ENCODE measurements around the gene MICAL3. TPM values are rescaled to one million over a fixed set of nuclear protein-coding genes. Genes with fewer than 3 reads are reported as not detected.

MICAL3 gene
- polyA plus RNA-seq, 3 donors = 24.6 to 46.6 (median 46.0) TPM

DNA sequence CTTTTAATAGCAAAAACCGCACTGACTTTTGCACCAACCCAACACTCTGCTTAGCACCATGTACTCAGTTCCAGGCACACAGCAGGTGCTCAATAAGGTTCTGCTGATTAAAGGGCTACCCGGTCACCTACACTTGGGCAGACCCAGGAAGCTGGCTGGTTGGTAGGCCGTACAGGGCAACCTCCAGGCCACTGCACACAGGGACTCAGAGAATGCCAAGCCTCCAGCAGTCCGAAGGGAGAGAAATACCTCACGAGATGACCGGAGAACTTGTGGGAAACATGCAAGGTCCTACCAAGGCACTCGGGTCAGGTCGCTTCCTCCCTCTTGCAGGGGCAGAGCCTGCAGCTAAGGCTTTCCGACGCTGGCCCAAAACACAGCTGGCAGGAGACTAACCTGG is 109.2 kb downstream of the MICAL3 start:
- no peak for DNase-seq

DNA sequence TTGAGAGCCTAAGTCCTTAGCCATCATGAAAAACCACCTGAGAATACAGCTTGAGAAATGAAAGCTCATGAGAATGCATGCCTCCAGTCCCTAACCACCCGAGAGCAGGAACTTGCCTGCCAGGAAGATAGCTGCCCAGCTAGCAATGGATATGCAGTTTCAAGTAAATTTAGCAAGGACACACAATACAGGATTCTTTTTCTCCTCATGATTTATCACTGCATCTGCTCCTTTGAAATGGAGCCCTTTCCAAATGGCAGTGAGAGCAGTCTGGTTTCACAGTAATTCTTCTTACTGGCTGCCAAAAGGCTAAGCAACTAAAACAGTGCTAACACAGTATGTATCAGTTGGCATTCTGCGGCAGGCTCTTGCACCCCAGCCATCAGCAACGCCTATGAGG is 109.9 kb downstream of the MICAL3 start:
- no peak for DNase-seq

DNA sequence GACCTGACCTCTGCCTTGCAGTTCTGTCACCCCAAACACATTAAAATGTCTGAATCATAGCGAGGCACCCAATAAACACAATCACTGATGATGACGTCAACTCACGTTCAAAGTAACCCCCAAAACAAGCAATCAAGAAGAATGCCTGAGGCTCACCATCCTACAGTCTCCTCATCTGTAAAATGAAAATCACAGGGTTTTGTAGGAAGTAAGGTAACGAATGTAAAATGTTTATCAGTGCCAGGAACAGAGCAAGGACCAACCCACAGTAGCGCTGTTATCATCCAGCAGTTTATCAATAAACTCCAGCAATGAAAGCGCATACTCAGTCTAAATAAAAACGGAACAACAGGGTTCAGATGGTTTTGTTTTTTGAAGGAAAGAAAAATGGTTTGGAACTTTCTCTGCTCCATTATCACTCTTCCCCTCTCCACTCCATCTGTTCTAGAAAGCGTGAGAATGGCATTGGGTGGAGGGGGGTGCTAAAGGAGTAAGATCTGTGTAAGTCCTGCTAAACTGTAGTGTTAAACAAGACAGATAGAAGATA is 110.5 kb downstream of the MICAL3 start:
- DNase-seq = no peak

DNA sequence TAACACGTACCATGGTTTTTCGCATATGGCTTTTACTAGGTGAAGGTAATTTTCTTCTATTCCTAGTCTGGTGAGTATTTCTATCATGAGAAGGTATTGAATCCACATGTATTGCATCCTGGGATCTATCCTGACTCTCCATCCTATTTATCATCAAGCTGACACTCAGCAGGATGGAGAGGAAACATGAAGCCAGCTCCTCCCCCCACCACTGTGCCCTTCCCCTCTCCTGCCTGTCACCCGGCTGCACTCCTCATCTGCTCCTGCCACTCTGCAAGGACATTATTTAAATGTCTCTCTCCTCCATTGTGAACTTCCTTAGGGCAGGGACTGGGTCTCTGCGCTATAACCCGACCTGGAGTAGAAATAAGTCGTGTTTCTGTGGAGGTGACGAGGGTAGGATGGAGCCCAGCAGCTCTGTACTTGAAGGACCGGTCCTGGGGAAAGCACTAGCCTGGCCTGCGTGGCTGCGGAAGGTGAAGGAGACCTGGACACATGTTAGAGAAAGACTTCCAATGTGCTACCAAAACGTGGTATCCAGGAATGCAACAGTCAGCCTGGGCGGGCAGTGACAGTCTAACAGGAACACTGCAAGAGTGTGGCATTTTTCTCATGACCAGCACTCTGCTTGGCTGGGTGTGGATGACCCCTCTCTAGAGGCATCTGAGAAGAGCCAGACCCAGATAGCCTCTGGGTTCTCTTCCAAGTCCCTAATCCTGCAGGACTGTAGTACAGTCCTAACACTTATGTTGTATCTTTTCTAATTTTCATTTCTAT is 111.2 kb downstream of the MICAL3 start:
- no peak for DNase-seq

DNA sequence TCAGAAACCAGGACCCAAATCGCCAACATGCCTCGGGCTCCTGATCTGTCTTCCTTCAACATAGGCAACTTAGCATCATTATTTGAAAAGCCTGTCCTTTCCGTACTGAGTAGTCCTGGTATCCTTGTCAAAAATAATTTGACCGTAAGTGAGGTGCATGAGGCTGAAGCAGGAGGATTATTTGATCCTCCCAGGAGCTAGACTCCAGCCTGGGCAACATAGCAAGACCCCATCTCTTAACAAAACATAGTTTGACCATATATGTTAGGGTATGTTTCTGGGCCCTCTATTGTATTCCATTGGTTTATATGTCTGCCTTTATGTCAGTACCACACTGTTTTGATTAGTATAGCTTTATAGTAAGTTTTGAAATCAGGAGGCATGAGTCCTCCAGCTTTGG is 112.5 kb downstream of the MICAL3 start:
- no peak for DNase-seq

DNA sequence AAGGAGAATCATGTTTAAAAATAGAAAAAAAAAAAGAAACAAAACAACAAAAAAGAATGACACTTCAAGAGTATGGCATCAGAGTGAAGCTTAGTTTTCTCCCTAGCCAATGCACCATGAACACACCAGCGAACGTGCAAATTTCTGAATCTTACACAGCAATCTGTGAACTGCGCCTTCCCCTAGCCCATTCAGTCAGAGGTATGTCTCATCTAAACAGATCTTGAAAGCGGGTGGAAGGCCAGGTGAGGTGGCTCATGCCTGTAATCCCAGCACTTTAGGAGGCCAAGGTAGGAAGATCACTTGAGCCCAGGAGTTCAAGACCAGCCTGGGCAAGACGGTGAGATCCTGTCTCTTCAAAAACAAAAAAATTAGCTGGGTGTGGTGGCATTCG is 113.1 kb downstream of the MICAL3 start:
- no peak for DNase-seq

DNA sequence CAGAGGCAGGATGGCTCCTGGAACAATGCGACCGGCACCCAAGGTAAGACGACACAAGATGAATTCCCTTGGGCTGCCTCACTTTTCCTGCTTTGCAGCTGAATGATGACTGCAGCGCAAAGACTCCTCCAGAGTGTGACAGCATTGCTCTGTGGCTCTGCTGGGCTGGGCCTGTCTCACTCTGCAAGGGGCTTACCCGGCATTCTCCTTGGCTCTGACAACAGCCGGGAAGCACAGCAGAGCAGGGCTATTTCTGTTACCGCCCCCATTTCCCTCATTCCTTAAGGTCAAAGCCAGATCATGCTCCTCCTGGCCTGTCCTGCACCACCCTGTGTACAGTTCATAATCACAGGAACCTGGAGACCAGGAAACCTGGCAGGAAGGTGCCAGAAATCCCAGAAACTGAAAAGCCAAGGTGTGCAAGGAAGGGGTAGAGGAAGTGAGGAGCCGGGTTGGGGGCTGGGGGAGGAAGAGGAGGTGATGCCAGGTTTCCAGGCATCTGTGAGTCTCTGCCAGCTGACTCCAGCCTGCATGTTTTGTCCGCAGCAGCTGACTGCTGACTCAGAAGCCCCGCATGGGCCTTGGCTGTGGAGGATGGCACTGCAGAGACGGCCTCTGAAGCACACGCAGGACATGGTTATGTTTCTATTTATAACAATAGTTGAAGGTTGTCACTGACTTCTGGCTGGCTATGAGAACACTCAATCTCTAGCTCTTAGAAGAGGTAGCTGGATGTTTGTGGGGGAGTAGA is 113.6 kb downstream of the MICAL3 start:
- DNase-seq = no peak

DNA sequence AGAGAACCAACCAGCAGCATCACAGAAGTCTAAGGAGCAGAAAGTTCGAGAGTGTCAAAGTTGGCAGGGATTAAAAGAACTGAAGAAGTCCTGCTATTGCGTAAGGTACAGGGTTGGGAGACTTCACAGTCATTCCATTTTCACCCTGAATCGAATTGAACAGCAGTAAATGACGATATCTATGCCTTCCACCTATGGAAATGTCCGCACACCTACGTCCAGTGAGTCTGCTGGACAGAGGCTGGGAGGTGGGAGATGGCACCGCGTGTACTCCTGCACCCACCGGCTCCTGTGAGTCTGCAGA is 116.7 kb downstream of the MICAL3 start:
- DNase-seq = no peak

DNA sequence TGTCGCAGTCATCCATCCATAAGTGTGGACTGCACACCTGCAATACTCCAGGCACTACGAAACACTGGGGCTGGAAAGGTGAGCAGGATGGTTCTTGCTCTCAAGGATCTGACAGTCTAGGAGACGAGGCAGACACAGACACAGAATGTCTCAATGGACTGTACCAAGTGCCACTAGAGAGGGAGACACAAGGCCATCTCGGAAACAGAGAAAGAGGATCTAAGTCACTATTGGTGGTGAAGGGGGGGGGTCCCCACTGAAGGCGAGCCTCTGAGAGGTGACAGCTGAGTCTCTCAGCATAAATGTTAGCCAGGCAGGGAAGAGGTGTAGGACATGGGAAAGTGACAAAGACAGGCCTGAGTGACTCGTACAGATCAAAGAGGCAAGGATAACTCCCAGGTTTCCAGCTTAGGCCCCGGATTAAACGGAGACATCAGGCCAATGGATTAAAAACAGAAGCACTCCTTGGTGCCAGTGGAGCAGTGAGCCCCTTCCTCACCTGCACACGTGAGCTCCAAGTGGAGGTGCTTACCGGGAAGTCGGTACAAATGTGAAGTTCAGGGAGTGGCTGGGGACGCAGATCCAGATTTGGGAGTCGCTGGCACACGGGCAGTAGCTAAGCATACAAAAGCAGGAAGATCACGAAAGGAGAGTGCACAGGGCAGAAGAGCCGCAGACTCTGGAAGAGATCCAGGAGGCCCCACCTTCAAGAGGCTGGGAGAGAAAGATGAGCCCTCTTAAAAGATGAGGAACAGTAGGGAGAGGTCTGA is 117.2 kb downstream of the MICAL3 start:
- DNase-seq = no peak

DNA sequence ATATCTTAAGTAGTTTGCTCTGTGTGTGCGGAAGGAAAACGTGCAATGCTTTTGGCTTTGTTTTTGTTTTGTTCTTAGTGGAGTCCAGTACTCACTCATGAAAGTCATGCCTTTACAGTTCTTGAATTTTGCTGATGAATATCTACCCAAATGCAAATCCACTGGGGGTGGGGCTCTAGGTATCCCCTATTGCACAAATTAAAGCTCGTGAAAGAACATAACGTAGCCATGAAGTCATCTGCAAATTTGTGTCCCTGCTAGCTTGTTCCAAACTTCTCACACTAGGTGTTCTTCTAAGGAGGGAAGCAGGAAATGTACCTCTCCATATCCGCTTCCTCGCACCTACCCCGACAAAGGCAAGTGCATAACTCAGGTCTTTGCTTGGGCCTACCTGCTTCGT is 118.9 kb downstream of the MICAL3 start:
- no peak for DNase-seq

DNA sequence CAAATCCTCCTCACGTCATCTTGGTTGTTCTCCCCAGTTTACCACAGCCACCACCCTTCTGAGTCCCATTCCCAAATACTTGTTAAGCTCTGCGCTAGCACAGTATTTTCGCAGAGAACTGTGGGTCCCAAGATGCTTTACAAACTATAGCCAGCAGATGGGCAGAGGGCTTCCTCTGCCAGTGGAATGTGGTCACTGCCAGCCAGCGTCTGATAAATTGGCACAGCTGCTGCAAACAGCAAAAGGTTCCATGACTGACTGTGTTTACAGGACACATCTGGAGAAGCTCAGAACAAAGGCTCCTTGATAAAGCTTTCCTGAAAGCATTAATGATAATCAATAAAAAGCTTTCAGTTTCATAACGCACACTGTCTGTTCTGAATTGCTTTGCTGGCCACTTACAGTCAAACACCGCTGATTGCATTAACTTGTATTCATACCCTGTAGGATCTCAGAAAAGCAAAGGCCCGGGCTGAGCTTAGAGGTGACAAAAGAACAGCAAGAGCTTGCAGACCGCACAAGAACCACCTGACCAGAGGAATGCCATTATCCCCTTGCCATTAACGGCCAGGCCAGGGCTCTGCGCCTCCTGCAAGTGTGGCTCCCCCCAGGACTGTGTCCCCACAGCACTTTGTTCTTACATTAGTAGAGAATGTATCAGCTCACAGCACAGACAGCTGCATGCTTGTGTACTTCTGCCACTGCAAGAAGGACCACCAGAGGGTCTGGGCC is 120.6 kb downstream of the MICAL3 start:
- DNase-seq = no peak

DNA sequence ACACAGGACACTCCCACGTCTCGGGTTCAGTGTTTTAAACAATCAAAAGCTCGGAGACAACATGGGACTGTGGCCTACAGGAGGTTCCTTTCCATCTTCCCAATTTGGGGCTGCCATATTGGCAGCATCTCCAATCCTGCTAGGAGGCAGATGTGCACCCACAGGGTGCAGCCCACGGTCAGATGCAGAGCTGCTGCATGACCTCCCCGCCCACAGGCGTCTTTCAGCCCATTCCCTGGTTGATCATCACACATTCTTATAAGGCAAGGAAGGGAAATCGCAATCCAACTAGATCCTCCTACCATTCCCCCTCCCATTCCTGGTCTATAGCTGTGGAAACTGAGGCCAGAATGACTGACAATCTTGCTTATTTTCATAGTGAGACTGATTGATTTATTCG is 121.4 kb downstream of the MICAL3 start:
- no peak for DNase-seq

DNA sequence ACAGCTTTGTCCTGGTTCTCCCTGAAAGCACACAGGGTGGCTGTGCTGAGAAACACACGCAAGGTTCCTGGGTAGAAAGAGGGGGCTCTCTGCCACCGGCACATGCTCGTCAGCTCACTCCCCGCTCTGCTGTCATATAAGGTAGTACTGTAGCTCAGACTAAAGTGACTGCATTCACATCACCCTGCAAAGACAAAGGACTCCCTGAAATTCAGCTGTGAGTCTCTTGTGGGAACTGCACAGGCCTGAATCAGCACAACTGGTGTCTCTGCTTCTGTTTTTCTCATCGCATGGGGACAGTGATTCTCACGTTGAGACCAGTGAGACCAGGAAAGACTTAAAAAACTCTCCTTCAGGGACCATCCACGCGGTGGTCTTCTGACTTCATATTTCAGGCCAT is 126.0 kb downstream of the MICAL3 start:
- DNase-seq = no peak

DNA sequence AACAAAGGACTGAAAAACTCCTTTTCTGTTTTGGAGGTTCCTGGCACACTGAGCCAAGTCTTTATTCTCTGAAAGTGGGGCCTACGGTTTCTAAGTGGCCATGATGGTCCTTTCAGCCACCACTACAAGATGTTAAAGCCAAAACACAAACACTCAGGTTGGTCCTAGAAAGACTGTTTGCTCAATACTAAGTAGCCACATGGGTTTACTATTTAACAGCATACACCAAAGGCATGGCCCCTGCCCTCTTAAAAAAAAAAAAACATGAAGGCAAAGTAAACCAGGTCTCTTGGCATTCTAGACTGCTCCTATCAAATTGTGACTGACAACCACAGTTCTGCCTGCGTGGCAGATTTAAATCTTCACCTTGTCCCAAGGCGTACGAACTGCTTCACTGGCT is 126.5 kb downstream of the MICAL3 start:
- DNase-seq = no peak

DNA sequence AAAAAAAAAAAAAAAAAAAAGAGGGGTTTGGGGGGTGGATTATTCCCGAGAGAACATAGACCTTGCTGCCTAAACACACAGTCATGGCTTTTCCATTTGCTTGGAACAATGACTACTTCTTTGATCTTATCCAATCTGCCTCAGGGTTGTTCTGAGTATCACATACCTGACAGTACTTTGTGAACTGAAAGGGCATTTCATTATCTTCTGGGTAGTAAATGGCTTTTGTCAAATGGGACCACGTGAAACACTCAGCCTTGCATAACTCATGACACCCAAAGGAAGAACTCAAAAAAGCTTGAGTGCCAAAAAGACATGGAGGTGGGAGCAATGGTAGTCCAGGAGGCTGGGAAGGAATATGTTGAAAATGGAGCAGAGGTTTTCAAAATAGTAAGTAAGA is 126.9 kb downstream of the MICAL3 start:
- no peak for DNase-seq

DNA sequence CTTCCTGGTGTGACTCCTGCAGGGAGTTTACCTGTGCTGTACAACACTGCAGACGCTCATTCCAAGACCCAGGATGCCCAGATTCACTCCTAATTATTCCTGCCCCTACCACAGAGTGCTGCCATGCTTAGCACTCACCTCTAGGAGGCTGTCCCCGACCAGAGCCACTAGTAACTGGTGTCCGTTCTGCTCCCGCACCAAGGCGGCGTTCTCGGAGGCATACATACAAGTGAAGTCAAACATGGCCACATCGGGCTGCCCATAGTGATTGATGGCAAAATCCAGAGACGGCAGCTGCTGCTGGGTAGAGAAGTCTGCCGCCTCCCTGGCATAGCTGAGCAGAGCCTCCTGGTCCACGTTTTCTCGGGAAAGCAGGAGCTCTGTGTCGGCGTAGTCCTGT is 127.8 kb downstream of the MICAL3 start:
- no peak for DNase-seq

DNA sequence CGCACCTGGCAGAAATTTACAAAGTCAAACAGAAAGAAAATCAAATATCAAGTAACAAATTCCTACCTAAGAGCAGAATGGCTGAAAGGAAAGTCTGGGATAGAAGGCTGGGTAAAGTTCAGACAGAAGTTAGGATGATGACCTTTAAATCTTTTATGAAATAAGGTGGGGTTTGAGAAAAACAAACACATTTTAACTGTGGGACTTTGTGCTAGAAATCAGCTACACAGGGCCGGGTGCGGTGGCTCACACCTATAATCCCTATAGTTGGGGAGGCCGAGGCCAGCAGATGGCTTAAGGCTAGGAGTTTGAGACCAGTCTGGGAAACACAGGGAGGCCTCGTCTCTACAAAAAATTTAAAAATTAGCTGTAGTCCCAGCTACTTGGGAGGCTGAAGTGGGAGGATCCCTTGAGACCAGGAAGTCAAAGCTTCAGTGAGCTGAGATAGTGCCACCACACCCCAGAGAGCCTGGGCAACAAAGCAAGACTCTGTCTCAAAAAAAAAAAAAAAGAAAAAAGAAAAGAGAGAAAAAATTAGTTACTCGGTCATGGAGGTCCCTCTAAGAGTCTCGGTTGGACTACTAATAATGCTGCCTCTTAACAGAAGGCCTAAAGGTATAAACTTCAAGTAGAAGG is 130.3 kb downstream of the MICAL3 start:
- no peak for DNase-seq

DNA sequence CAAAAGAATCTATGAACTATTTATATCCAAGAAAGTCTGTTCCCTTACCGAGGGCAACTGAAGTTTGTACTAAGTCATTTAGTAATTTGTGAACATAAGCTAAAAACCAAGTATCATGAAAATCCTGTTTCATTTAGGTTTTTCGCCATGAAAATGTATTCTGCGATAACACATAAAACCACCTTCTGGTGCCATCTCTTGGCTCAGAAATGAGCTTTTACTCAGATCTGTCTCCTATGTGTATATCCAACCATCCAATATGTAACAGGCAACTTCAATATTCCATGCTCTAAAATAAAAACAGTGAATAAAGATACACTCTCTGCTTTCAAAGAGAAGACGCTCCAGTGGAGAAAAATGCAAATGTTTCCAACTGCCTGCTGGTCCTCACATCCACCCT is 132.0 kb downstream of the MICAL3 start:
- no peak for DNase-seq

DNA sequence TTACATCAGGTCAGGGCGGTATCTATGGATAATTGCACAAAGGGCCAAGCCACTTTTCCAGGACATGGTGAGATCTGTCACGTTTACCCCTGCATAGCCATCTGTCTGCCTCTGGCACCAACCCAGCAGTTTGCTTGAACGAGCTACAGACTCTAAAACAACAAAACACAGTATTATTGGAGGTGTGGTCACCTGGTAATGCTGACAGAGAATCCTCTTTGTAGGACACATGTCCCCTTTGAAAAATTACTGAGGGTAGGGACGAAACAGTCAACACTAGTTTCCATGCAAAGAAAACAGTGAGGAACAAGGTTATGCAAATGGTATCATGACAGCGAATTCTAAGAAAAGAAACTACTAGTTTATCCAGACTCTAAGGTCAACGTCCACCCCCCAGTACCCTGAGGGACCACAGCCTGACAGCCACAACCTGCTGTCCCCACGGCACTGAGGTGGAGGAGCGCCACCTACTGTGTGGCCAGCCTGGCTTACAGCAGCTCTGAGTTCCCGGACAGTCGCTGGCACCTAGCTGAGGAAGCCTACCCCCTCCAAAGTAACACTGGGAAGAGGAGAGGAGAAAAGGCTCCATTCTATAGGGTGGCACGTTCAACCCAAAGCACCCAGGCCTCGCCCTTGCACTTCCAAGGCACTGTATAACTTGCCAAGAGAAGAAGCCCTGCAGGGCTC is 132.7 kb downstream of the MICAL3 start:
- DNase-seq = no peak

DNA sequence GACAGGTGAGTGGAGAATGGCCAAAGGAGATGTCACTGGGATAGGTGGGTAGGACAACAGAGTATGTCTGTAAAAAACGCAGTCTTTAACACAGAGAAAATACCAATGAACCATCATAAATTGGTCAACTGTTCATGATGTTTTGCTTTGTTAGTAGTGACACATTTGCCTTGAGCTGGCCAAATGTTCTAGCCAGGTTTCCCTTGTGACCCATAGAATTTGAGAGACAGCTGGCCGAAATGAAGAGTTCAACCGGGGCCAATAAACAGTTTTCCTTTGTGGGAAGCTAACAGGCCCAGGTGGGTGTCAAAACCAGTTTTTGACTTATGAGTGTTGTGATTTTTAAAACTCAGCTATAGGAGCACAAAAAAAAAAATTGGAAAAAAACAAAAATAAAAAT is 133.5 kb downstream of the MICAL3 start:
- no peak for DNase-seq

DNA sequence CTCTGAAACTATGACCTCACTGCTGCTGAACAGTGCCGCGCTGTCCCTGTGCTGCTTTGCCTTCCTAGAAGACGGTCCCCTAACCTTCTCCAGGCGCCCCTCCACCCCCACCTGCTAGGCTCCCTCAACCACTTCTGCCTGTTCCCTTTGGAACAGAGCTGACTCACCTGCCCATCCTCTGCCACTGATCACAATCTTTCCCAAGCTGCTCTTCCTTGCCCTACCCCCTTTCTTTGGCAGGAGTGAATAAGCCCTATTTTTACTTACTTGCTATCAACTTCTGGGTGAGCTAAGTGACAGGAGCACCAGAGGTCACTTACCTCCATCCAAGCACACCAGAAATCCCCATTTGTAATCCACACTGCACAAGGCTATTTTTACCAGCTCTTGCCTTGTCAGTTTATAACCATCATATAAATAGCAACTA is 134.1 kb downstream of the MICAL3 start:
- DNase-seq = no peak
